GM21825 (cell line): ENCODE results near the gene NPY.
A peak's percentile ranks its signal among the peaks of the same experiment; 100 is the strongest.
"Not testable (repeated sequence)": the region's sequence is repeated elsewhere in the genome, so short reads cannot be mapped to it uniquely, and the experiment has no call there.

ENCODE experiments used
- ATAC-seq: cut with Tn5 transposase; IDR thresholded peaks from one replicate; pipeline ENCODE4 v1.9.1; 2021; ENCODE audit warnings: mild to moderate bottlenecking, moderate library complexity; ENCODE audit not compliant: unreplicated experiment

NPY gene

GRCh38 chr7:24283897-24284698 is at the start of gene NPY:
Gene NPY, plus strand, starts transcription at chr7:24284190. Its CDS starts 1,051 bp downstream, at chr7:24285241.
- no peak for ATAC-seq

DNA sequence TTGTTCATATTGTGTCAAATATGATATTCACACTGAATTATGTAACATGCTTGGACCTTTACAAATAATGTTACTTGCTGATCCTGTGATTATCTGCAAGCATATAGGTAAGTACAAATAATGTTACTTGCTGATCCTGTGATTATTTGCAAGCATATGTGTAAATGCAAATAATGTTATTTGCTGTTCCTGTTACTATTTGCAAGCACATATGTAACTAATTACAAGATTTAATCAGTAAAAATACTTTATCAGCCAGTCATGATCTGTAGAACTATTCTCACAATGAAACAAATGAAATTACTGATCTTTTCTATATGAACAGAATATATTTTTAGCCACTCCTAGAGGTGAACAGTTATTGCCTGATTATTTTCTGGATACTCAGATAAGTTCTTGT is 44.7 kb upstream of the NPY start:
- ATAC-seq: no peak

DNA sequence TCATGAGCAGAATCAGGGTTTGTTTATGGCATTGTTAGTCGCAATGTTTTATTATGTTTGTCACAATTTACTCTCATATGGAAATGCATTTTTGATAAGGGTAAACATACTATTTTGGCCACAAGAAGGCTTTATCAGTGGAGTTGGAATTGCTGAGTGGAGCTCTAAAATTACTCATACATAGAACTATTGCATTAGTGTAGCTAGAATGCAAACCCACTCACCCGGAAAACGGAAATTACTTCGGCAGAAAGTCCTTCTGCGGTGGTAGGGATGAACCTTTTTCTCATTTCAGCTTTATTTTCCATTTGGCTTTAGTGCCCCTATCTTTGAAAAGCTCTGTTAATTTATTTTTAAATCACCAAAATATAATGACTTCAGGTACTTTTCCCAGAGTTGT is 42.8 kb upstream of the NPY start:
- no peak for ATAC-seq

DNA sequence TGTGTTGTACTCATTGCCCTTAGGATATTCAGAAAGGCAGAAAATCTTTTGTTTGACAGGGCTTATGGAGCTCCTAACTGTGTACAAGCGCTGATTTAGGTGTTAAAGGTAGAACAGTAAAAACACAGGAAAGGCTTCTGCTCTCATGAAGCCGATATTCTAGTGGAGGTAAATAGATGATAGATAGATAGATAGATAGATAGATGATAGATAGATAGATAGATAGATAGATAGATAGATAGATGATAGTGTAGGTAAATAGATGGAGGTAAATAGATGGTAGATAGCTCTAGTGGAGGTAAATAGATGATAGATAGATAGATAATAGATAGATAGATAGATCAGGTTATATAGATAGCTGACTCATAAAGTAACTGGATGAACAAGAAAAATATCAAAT is 39.4 kb upstream of the NPY start:
- ATAC-seq: no peak

- ATAC-seq: peak; percentile 79
Measured at GRCh38 chr7:24245362-24245761, 38.6 kb upstream of the NPY start.

DNA sequence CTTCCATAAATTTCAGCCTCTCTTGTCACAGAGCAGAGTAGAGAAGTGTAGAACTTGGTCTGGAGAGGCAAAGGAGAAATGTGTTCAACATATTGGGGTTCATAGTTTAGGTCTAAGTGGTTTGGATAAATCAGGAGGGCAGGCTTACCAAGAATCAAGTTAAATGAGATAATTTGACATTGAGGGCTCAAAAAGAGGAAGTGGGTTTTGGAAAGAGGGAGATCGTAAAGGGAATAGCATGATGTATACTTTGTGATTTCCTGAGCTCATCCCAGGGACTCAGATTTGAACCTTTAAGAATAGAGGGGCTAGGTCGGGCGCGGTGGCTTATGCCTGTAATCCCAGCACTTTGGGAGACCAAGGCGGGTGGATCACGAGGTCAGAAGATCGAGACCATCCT is 34.7 kb upstream of the NPY start:
- ATAC-seq: no peak

DNA sequence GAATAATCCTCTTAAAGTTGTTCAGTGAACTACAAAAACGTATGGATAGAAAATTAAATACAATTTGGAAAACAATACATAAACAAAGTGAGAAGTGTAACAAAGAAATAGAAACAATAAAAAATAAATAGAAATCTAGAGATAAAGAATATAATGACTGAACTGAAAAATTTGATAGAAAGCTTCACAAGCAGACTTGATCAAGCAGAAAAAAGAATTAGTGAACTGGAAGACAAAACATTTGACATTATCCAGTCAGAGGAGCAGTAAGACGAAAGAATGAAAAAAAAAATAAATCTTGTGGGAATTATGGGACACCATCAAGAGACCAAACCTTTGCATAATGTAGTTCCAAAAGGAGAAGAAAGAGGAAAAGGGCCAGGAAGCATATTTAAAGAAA is 32.4 kb upstream of the NPY start:
- no peak for ATAC-seq

DNA sequence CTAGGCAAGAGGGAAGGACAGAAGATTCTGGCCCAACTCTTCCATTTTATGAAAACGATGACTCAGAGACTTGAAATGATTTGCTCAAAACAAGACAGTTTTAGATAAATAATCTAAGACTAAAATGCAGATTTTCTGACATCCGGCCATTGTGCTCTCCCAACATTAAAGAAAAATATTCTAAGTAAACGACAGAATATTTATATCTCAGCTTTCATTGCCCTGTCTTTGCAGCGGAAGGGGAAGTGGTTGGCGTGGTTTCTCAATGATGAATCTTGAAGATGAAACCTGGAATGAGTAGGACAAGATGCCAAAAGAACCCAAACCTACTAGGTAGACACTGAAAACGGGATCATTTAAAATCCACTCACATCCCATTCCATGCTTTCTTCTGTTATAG is 28.9 kb upstream of the NPY start:
- ATAC-seq: no peak

DNA sequence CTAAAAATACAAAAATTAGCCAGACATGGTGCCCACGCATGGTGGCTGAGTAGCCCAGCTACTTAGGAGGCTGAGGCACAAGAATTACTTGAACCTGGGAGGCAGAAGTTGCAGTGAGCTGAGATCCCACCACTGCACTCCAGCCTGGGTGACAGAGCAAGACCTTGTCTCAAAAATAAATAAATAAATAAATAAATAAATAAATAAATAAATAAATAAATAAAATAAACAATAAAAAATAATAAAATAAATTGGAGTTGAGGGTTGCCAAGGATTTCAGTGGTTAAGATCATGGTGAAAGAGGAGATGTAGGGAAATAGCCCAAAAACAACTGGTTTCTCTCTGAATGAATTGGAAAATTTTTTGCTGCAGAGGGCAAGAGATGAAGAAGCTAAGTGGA is 25.7 kb upstream of the NPY start:
- ATAC-seq: not testable (repeated sequence)

GRCh38 chr7:24271938-24272337 is 12.1 kb upstream of the NPY start:
- no peak for ATAC-seq

DNA sequence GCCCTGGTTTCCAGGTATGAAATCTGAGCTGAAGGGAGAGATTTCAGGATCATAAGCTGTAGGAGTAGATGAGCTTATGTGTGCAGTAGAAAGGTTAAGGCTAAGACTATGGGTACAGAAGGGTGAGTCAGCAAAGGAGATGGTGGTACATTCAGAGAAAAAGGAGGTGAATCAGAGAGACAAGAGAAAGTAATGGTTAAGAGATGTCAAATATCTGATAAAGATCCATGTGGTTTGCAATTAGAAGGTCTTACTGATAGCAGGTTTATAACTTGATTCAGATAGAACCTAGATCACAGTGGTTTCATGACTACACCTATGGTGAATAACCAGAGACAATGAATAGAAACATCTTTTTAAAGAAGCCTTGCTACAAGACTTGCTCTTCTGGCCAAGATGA is 4.5 kb upstream of the NPY start:
- ATAC-seq: no peak

- no peak for ATAC-seq
Measured at GRCh38 chr7:24283554-24283896, 465 bp upstream of the NPY start.

GRCh38 chr7:24284699-24285506 is 913 bp downstream of the NPY start:
- ATAC-seq: no peak

- peak; percentile 98 for ATAC-seq
Measured at GRCh38 chr7:24290004-24290641, 6.1 kb downstream of the NPY start.

DNA sequence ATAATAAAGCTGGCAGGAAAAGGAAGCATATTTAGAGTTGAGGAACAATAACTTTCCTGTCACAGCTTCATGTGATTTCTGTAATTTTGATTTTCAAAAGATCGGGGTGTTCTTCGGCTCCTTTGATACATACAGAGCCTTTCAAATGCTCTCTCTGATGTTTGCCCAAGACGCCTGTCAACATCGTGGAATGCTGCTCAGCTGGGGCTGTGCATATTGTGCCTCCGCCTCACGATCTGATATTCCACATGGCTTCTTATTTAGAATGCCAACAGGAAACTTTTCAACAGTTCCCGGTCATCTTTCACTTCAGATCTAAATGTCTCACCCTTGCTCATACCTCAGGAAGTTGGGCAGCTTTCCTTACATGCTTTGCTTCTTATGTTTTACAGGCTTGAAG is 7.3 kb downstream of the NPY start:
- no peak for ATAC-seq

- no peak for ATAC-seq
Measured at GRCh38 chr7:24297362-24297761, 13.4 kb downstream of the NPY start.

DNA sequence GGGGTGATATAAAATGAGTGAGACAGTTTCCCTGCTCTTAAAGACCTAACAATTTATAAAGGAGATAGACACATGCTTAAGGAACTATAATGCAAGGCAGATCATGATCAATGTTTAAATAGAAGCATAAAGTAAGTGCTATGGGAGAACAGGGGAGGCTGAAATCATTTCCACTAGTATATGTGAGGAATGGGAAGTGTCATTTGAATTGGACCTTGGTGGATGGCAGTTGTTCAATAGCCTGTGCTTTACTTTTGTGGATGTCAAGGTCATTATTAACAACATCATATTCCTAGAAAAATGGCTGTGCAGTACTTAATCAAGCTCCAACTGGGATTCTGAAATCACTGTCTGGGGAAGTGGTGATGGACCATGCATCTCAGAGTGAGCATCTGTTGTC is 14.7 kb downstream of the NPY start:
- no peak for ATAC-seq

DNA sequence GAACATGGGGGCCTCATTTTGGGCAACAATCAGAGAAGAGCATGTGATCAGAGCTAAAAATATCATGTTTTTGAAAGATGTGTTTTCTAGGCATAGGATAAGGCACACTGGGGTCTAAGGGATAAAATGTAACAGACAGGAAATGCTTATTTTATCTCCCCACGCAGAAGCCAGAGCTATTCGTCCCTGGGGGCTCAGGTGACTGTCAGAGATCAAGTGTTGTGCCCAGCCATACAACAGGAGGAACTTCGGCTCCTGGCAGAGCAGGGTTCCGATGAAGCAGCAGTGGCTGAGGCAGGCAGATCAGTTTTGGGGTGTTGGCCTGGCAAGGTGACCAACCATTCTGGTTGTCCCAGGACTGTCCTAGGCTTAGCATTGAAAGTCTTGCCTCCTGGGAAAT is 15.2 kb downstream of the NPY start:
- ATAC-seq: no peak

DNA sequence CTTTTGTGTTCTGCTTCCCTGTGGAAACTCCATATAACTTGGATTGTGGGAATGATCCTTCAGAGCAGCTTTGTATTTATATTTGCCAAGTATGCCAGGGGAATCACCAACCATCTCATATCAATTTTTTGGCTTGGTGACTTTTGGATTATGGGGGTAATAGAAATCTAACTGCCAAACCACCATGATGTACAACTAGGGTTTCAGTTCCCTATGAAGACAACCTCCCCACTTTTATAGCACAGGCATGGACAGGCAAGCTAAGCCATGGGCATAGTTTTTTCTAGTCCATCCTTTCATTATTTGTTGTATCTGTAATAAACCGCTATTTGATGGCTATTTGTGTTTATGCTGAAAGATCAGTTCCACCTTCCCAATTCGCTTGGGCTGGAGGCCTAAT is 17.7 kb downstream of the NPY start:
- no peak for ATAC-seq

- ATAC-seq: no peak
Measured at GRCh38 chr7:24304494-24305095, 20.6 kb downstream of the NPY start.

DNA sequence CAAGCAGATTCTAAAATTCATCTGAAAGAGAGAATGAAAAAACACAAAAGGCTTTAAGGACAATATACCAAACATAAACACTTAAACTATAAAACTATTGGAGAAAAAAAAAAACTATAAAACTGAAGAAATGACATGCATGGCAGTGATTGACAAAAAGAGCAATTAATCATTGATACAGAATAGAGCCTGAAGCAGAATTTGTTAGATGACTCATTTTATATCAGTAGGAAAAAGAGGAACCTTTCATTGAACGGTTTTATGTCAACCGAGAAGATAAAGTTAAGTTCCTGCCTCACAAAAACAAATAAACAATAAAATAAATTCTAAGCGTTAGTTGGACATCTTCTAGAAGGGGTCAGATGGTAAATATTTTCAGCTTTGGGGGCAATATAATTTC is 23.3 kb downstream of the NPY start:
- ATAC-seq: no peak

GRCh38 chr7:24312588-24312987 is 28.6 kb downstream of the NPY start:
- ATAC-seq: no peak
